GM12878 (cell line): ENCODE data around the gene CATSPERD. TPM values are rescaled to one million over a fixed set of nuclear protein-coding genes. Genes with fewer than 3 reads are reported as not detected.

ENCODE experiments used
- ATAC-seq: fragments of 200-7000 bp; cut with Tn5 transposase; 3 replicates; pipeline ENCODE4 v1.9.1; 2020; ENCODE audit warnings: mild to moderate bottlenecking, moderate library complexity
- BruUV-seq: library from RNA; stranded (reverse); fragments of 400-500 nt; replicated peaks from 2 replicates; lab custom pipeline; 2021; lab: Mats Ljungman, UMichigan
- CTCF ChIA-PET: fragments of 300-600 bp; sonication (Branson Sonifier 250); formaldehyde crosslinking; extraction: SDS; loops from one replicate; lab custom pipeline; 2021; ENCODE audit warnings: inconsistent platforms; lab: Yijun Ruan, JAX
- POLR2A ChIA-PET: fragments of 350-600 bp; formaldehyde crosslinking; extraction: SDS; loops from one replicate; lab custom pipeline; 2021; ENCODE audit warnings: inconsistent platforms; lab: Charles Lee
- RAD21 ChIA-PET: fragments of 300-600 bp; sonication (Branson Sonifier 250); formaldehyde crosslinking; loops from one replicate; lab custom pipeline; 2023; ENCODE audit warnings: antibody characterized with exemption; ENCODE audit not compliant: unreplicated experiment; lab: Charles Lee
- SMC1A ChIA-PET: fragments of 300-600 bp; sonication (Branson Sonifier 250); formaldehyde crosslinking; loops from one replicate; lab custom pipeline; 2023; ENCODE audit not compliant: unreplicated experiment, uncharacterized antibody; lab: Charles Lee
- DNase-seq: peaks from one replicate; pipeline ENCODE4 v3.0.0-alpha.2; 2011; ENCODE audit warnings: low read depth, low spot score
- FAIRE-seq: peaks from 3 replicates; lab custom pipeline; 2011; peaks lifted over from hg19 to GRCh38; lab: Jason Lieb, UNC
- H2AFZ ChIP-seq: 2 replicates; pipeline ENCODE4 v1.6.0; 2011; ENCODE audit warnings: low read depth, low read length, control low read depth; ENCODE audit not compliant: control insufficient read depth
- H3K27ac ChIP-seq: 2 replicates; pipeline ENCODE4 v1.5.1; 2011; ENCODE audit warnings: control low read depth; ENCODE audit not compliant: control insufficient read depth, insufficient read depth
- H3K27me3 ChIP-seq, 2 experiments: replicated peaks in 1 of 2; 2 replicates each; pipeline versions ENCODE4 v1.6.0 to v1.6.1; 2011; ENCODE audit warnings: low read length in 1 of 2; ENCODE audit not compliant: control insufficient read depth in 2 of 2, insufficient read depth in 2 of 2
- H3K36me3 ChIP-seq, 2 experiments: 2 replicates each; pipeline ENCODE4 v1.5.1; 2011; ENCODE audit warnings: low read length in 1 of 2; ENCODE audit not compliant: control insufficient read depth in 2 of 2, insufficient read depth in 2 of 2
- H3K4me1 ChIP-seq: 2 replicates; pipeline ENCODE4 v1.6.1; 2011; ENCODE audit warnings: mild to moderate bottlenecking, low read length, moderate library complexity, mixed read lengths; ENCODE audit not compliant: control insufficient read depth, insufficient read depth
- H3K4me2 ChIP-seq: 2 replicates; pipeline ENCODE4 v1.6.0; 2011; ENCODE audit warnings: control low read depth; ENCODE audit not compliant: control insufficient read depth, insufficient read depth
- H3K4me3 ChIP-seq: fragments of 200-600 bp; sonication (generic); 2 replicates; pipeline ENCODE4 v1.5.1; 2016
- H3K79me2 ChIP-seq: 2 replicates; pipeline ENCODE4 v1.6.0; 2011; ENCODE audit warnings: low read length; ENCODE audit not compliant: control insufficient read depth, insufficient read depth
- H3K9ac ChIP-seq: 2 replicates; pipeline ENCODE4 v1.8.0; 2011; ENCODE audit warnings: low read length, control low read depth, mixed read lengths; ENCODE audit not compliant: control insufficient read depth, insufficient read depth
- H3K9me3 ChIP-seq: replicated peaks from 3 replicates; pipeline ENCODE4 v1.5.1; 2011; ENCODE audit warnings: mild to moderate bottlenecking, low read length; ENCODE audit not compliant: control insufficient read depth, insufficient read depth
- H4K20me1 ChIP-seq: 2 replicates; pipeline ENCODE4 v1.6.0; 2011; ENCODE audit not compliant: control insufficient read depth, insufficient read depth
- BMI1 ChIP-seq: fragments of 450-650 bp; IDR thresholded peaks from 2 replicates; pipeline ENCODE4 v1.6.1; 2016; ENCODE audit warnings: mild to moderate bottlenecking, moderate library complexity, borderline replicate concordance
- BRCA1 ChIP-seq: IDR thresholded peaks from 2 replicates; pipeline ENCODE4 v1.6.1; 2011; ENCODE audit warnings: low read depth, low read length, improper control_type of control experiment
- CREB1 ChIP-seq: IDR thresholded peaks from 2 replicates; pipeline ENCODE4 v1.6.1; 2012; ENCODE audit warnings: low read depth, mild to moderate bottlenecking, inconsistent platforms
- GABPA ChIP-seq: IDR thresholded peaks from 2 replicates; pipeline ENCODE4 v1.6.1; 2014; ENCODE audit warnings: antibody characterized with exemption, low read depth, mild to moderate bottlenecking, inconsistent platforms
- HDGF ChIP-seq: fragments of 450-650 bp; IDR thresholded peaks from 2 replicates; pipeline ENCODE4 v1.6.1; 2016; ENCODE audit warnings: antibody characterized with exemption
- HSF1 ChIP-seq: fragments of 150-350 bp; IDR thresholded peaks from 2 replicates; pipeline ENCODE4 v1.6.1; 2014; ENCODE audit warnings: mild to moderate bottlenecking, low read depth, low read length
- JUND ChIP-seq: IDR thresholded peaks from 2 replicates; pipeline ENCODE4 v1.6.1; 2012; ENCODE audit warnings: low read depth, mild to moderate bottlenecking, low read length, improper control_type of control experiment, moderate library complexity
- MEF2B ChIP-seq: fragments of 450-650 bp; IDR thresholded peaks from 2 replicates; pipeline ENCODE4 v1.6.1; 2018; ENCODE audit warnings: mild to moderate bottlenecking, moderate library complexity; ENCODE audit not compliant: partially characterized antibody, poor library complexity, severe bottlenecking
- MYB ChIP-seq: fragments of 150-350 bp; IDR thresholded peaks from 2 replicates; pipeline ENCODE4 v1.6.1; 2014; ENCODE audit warnings: mild to moderate bottlenecking, low read depth, low read length, borderline replicate concordance
- MYC ChIP-seq: IDR thresholded peaks from 2 replicates; pipeline ENCODE4 v1.6.1; 2011; ENCODE audit warnings: mild to moderate bottlenecking, low read length, moderate library complexity, inconsistent platforms; ENCODE audit not compliant: insufficient read depth, insufficient replicate concordance, insufficient read length, severe bottlenecking
- RBBP5 ChIP-seq: fragments of 200-600 bp; sonication (generic); conservative IDR thresholded peaks from 2 replicates; pipeline ENCODE4 v1.6.1; 2016
- RELB ChIP-seq: fragments of 450-650 bp; IDR thresholded peaks from 2 replicates; pipeline ENCODE4 v1.6.1; 2017; ENCODE audit warnings: low read depth, mild to moderate bottlenecking, moderate library complexity
- SIX5 ChIP-seq: IDR thresholded peaks from 2 replicates; pipeline ENCODE4 v1.6.1; 2011; ENCODE audit warnings: mild to moderate bottlenecking, low read depth, low read length, moderate library complexity; ENCODE audit not compliant: severe bottlenecking
- SMAD1 ChIP-seq: fragments of 450-650 bp; IDR thresholded peaks from 2 replicates; pipeline ENCODE4 v1.6.1; 2018; ENCODE audit warnings: mild to moderate bottlenecking, low read depth; ENCODE audit not compliant: partially characterized antibody
- SMARCA5 ChIP-seq: fragments of 450-650 bp; IDR thresholded peaks from 2 replicates; pipeline ENCODE4 v1.6.1; 2017; ENCODE audit warnings: mild to moderate bottlenecking
- SREBF1 ChIP-seq: IDR thresholded peaks from 2 replicates; pipeline ENCODE4 v1.6.1; 2012; ENCODE audit warnings: mild to moderate bottlenecking, low read length
- STAT3 ChIP-seq: IDR thresholded peaks from 2 replicates; pipeline ENCODE4 v1.6.1; 2011; ENCODE audit warnings: low read depth, low read length, improper control_type of control experiment
- ZNF24 ChIP-seq: fragments of 450-650 bp; IDR thresholded peaks from 2 replicates; pipeline ENCODE4 v1.6.1; 2017; ENCODE audit warnings: antibody characterized with exemption, mild to moderate bottlenecking
- WGBS: methylation state at CpG from one replicate; pipeline ENCODE4 v1.1.6; 2016; ENCODE audit warnings: low lambda C conversion rate; ENCODE audit not compliant: insufficient replicate concordance, insufficient coverage; ENCODE audit errors: missing lambda C conversion rate; 5-methylcytosine and 5-hydroxymethylcytosine counted together
- in situ Hi-C: fragments of 300-500 bp; cut with MboI; formaldehyde crosslinking; loops from 9 replicates; pipeline ENCODE4 v1.14.3; 2018; ENCODE audit warnings: mixed read lengths
- intact Hi-C: fragments of 100-400 bp; cut with micrococcal nuclease; formaldehyde crosslinking; loops from one replicate; pipeline ENCODE4 v1.14.2; 2022; ENCODE audit not compliant: unreplicated experiment
- polyA plus RNA-seq, 11 experiments: library from polyadenylated mRNA; depleted of rRNA in 4 of 11; unstranded in 6 of 11; stranded (reverse) in 5 of 11; fragments of >200 nt; fragmentation: Nextera tagmentation in 4 of 11; fragmentation: Illumina TruSeq in 1 of 11; extraction: Ambion mirVana in 4 of 11; extraction: Trizol in 1 of 11; gene quantifications; 1 replicate in 1 of 11; 2 replicates in 10 of 11; pipeline versions ENCODE4 v1.2.1 to v1.2.3, GENCODE V29; 2011 to 2016; ENCODE audit warnings: inconsistent platforms in 2 of 11, missing spikeins in 2 of 11, low read depth in 1 of 11
- total RNA-seq, 4 experiments: library from RNA; depleted of rRNA in 3 of 4; stranded (reverse); fragments of >200 nt in 3 of 4; fragmentation: Illumina TruSeq in 1 of 4; extraction: Trizol in 1 of 4; gene quantifications; 2 replicates each; pipeline versions ENCODE4 v1.2.1 to v1.2.3, GENCODE V29; 2013 to 2021
- TF ChIP-seq, protein P1 (sequence below): fragments of 450-650 bp; IDR thresholded peaks from 2 replicates; pipeline ENCODE4 v1.6.1; 2017; ENCODE audit warnings: mild to moderate bottlenecking, moderate library complexity
- TF ChIP-seq, protein P2 (sequence below): IDR thresholded peaks from 2 replicates; pipeline ENCODE4 v1.6.1; 2011; ENCODE audit warnings: low read depth, mild to moderate bottlenecking, low read length, moderate library complexity, borderline replicate concordance; ENCODE audit errors: extremely low read depth

The CATSPERD gene
- total and polyA plus RNA-seq, 10 of the 15 experiments (the other 5 are each of a cell fraction or from before 2014, with no cell fraction given): 0.02 to 0.38 (median 0.11) TPM; not detected in 5

- H3K79me2 ChIP-seq: no peaks in the 10 kb centered on the region
- TF ChIP-seq HSF1: no peak
- TF ChIP-seq SIX5: no peak
- TF ChIP-seq ZNF24: no peak
- TF ChIP-seq BMI1: no peak
- TF ChIP-seq CREB1: no peak
- no peak for TF ChIP-seq SMARCA5
- no peak for TF ChIP-seq MEF2B
- no peak for TF ChIP-seq SMAD1
- TF ChIP-seq HDGF: no peak
- no peak for TF ChIP-seq JUND
- no peak for TF ChIP-seq MYB
- TF ChIP-seq MYC: no peak
- TF ChIP-seq BRCA1: no peak
- no peak for TF ChIP-seq RBBP5
- TF ChIP-seq STAT3: no peak
- TF ChIP-seq SREBF1: no peak
- TF ChIP-seq, protein P1, sequence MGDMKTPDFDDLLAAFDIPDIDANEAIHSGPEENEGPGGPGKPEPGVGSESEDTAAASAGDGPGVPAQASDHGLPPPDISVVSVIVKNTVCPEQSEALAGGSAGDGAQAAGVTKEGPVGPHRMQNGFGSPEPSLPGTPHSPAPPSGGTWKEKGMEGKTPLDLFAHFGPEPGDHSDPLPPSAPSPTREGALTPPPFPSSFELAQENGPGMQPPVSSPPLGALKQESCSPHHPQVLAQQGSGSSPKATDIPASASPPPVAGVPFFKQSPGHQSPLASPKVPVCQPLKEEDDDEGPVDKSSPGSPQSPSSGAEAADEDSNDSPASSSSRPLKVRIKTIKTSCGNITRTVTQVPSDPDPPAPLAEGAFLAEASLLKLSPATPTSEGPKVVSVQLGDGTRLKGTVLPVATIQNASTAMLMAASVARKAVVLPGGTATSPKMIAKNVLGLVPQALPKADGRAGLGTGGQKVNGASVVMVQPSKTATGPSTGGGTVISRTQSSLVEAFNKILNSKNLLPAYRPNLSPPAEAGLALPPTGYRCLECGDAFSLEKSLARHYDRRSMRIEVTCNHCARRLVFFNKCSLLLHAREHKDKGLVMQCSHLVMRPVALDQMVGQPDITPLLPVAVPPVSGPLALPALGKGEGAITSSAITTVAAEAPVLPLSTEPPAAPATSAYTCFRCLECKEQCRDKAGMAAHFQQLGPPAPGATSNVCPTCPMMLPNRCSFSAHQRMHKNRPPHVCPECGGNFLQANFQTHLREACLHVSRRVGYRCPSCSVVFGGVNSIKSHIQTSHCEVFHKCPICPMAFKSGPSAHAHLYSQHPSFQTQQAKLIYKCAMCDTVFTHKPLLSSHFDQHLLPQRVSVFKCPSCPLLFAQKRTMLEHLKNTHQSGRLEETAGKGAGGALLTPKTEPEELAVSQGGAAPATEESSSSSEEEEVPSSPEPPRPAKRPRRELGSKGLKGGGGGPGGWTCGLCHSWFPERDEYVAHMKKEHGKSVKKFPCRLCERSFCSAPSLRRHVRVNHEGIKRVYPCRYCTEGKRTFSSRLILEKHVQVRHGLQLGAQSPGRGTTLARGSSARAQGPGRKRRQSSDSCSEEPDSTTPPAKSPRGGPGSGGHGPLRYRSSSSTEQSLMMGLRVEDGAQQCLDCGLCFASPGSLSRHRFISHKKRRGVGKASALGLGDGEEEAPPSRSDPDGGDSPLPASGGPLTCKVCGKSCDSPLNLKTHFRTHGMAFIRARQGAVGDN: no peak
- no peak for TF ChIP-seq GABPA
- no peak for TF ChIP-seq RELB
- TF ChIP-seq, protein P2, sequence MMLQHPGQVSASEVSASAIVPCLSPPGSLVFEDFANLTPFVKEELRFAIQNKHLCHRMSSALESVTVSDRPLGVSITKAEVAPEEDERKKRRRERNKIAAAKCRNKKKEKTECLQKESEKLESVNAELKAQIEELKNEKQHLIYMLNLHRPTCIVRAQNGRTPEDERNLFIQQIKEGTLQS: no peak
- TF ChIP-seq, all 136 proteins: peak for 0
- intact Hi-C loops: no loop called here
- 35% methylated on average over 11 of the region's 11 CpGs for WGBS
- Histone ChIP-seq H3K36me3 (no peaks in the 10 kb centered on the region), H2AFZ (no peak overlapping the region), H3K4me2 (no peak overlapping the region), H4K20me1 (no peaks in the 10 kb centered on the region), H3K4me1 (no peaks in the 10 kb centered on the region), H3K9me3 (no peaks in the 10 kb centered on the region), H3K9ac (no peak overlapping the region), H3K27ac (no peak overlapping the region), H3K4me3 (no peak overlapping the region), H3K27me3 (no peaks in the 10 kb centered on the region)
- ATAC-seq (no peak), DNase-seq (no peak), FAIRE-seq (no peak)
- no TSS peak for BruUV-seq
- in situ Hi-C loops: no loop called here
- SMC1A ChIA-PET: no interaction called here
- RAD21 ChIA-PET: no interaction called here
- POLR2A ChIA-PET: no interaction called here
- CTCF ChIA-PET: no interaction called here
Measured at GRCh38 chr19:5814852-5815246, 94.4 kb downstream of the CATSPERD start.
